Common myeloid progenitor, CD34-positive (primary cell): Measurements from ENCODE around the gene TSSC4.

ENCODE experiments used
- CTCF ChIA-PET: fragments of 350-600 bp; sonication (Branson Sonifier 250); formaldehyde crosslinking; loops from one replicate; lab custom pipeline; 2021; ENCODE audit warnings: antibody characterized with exemption; lab: Charles Lee
- POLR2A ChIA-PET: fragments of 350-600 bp; sonication (Branson Sonifier 250); formaldehyde crosslinking; loops from one replicate; lab custom pipeline; 2021; ENCODE audit warnings: antibody characterized with exemption; lab: Charles Lee
- DNase-seq, 3 donors: peaks; one replicate each; pipeline versions ENCODE4 v3.0.0 to v3.0.0-alpha.2; 2013
- H3K27ac ChIP-seq, 2 experiments: 1 replicate in 1 of 2; 2 replicates in 1 of 2; pipeline ENCODE4 v1.7.0; 2013; ENCODE audit warnings: inconsistent platforms in 2 of 2, low read length in 2 of 2, mild to moderate bottlenecking in 2 of 2, low read depth in 1 of 2, moderate library complexity in 1 of 2; ENCODE audit not compliant: severe bottlenecking in 2 of 2, insufficient read depth in 1 of 2, poor library complexity in 1 of 2
- H3K27me3 ChIP-seq, 5 experiments: replicated peaks in 2 of 5; 1 replicate in 3 of 5; 2 replicates in 2 of 5; pipeline versions ENCODE4 v1.6.1 to v1.7.0; 2013; ENCODE audit warnings: low read length in 4 of 5, mild to moderate bottlenecking in 2 of 5, moderate library complexity in 2 of 5, inconsistent platforms in 1 of 5; ENCODE audit not compliant: insufficient read depth in 5 of 5, control insufficient read depth in 4 of 5
- H3K36me3 ChIP-seq, 4 experiments: 1 replicate in 2 of 4; 2 replicates in 2 of 4; pipeline versions ENCODE4 v1.6.1 to v1.7.0; 2013; ENCODE audit warnings: low read length in 3 of 4, control low read depth in 1 of 4, mild to moderate bottlenecking in 1 of 4; ENCODE audit not compliant: control insufficient read depth in 4 of 4, insufficient read depth in 4 of 4
- H3K4me1 ChIP-seq, 4 experiments: 1 replicate in 3 of 4; 2 replicates in 1 of 4; pipeline versions ENCODE4 v1.6.1 to v1.7.1; 2013; ENCODE audit warnings: low read length in 3 of 4, mild to moderate bottlenecking in 3 of 4, control low read depth in 1 of 4, inconsistent platforms in 1 of 4, moderate library complexity in 1 of 4; ENCODE audit not compliant: control insufficient read depth in 4 of 4, insufficient read depth in 4 of 4; ENCODE audit errors: control extremely low read depth in 1 of 4
- H3K4me3 ChIP-seq, 7 experiments: 1 replicate in 4 of 7; 2 replicates in 3 of 7; pipeline versions ENCODE4 v1.5.1 to v1.7.0; 2013; ENCODE audit warnings: mild to moderate bottlenecking in 7 of 7, low read length in 6 of 7, moderate library complexity in 6 of 7, inconsistent platforms in 2 of 7, low read depth in 2 of 7, control low read depth in 1 of 7; ENCODE audit not compliant: insufficient read depth in 4 of 7, control insufficient read depth in 1 of 7; ENCODE audit errors: extremely low read depth in 1 of 7
- H3K9me3 ChIP-seq, 5 experiments: 1 replicate in 4 of 5; 2 replicates in 1 of 5; pipeline versions ENCODE4 v1.6.1 to v1.7.1; 2013; ENCODE audit warnings: low read length in 4 of 5, mild to moderate bottlenecking in 2 of 5, inconsistent platforms in 1 of 5, low read depth in 1 of 5, moderate library complexity in 1 of 5; ENCODE audit not compliant: control insufficient read depth in 4 of 5, insufficient read depth in 2 of 5; ENCODE audit errors: control extremely low read depth in 1 of 5
- WGBS: methylation state at CpG from one replicate; pipeline ENCODE4 v1.1.5; 2013; ENCODE audit not compliant: insufficient coverage; 5-methylcytosine and 5-hydroxymethylcytosine counted together

The TSSC4 gene

DNA sequence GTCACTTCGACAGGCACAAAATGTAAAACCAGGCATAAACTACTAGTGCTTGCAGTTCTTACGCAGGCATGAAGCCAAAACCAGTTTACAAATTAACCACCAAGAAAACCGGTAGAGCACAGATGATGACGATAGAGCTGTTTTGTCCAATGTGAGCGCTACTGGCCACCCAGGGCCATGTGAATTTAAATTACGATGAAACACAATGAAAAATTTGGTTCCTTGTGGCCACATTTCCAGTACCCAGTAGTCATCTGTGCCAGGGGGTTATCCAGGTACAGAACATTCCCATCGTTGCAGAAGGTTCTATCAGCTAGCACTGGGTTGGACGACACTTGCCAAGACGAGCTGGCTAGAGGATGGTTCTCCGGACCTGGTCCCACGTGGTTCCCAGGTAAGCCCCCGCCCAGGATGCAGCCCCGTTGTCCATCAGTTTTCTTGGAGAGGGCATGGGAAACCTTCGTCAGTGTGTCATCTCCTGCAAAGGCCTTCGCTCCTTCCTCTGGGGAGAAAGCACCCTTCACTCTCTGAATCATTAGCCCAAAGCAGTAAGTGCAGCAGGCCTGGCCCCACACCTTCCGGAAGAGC lies 24.5 kb upstream of the TSSC4 start:
- peaks cover 0 to 26% (median 22%) of the 10 kb centered on the region in 4 experiments for H3K4me1 ChIP-seq
- WGBS = 98% methylated on average over 16 of the region's 16 CpGs
- H3K27ac ChIP-seq = no peak overlapping the region
- H3K36me3 ChIP-seq = peaks cover 0 to 15% (median 8%) of the 10 kb centered on the region in 4 experiments
- H3K27me3 ChIP-seq = no peaks in the 10 kb centered on the region
- POLR2A ChIA-PET = interaction anchor here (0.9 kb wide), 1 partner anchor 71 kb away, joined by 3 read pairs; no protein-coding TSS in a partner anchor
- CTCF ChIA-PET = interaction anchor here (1.2 to 1.8 kb wide), 2 partner anchors 24 to 70 kb away, joined by 4 to 6 read pairs; partner anchors contain the start of gene TSSC4
- no peaks in the 10 kb centered on the region for H3K9me3 ChIP-seq
- no peak overlapping the region for H3K4me3 ChIP-seq
- no peak for DNase-seq

GRCh38 chr11:2376751-2377451 lies 23.6 kb upstream of the TSSC4 start, which contains the start of gene CD81:
CD81 (plus strand) TSS chr11:2377310; CDS start chr11:2377550, 240 bp downstream.
- DNase-seq = peak in 2 of 3 donors; percentile 57 to 64
- 8% methylated on average over 37 of the region's 65 CpGs for WGBS
- Histone ChIP-seq H3K4me3 (peak within 1 kb of the TSS; percentile 67 to 88 (median 79)), H3K9me3 (no peaks in the 10 kb centered on the region), H3K4me1 (peaks cover 0 to 31% (median 27%) of the 10 kb centered on the region in 4 experiments), H3K27me3 (no peaks in the 10 kb centered on the region), H3K36me3 (peaks cover 0 to 21% (median 12%) of the 10 kb centered on the region in 4 experiments), H3K27ac (peak within 1 kb of the TSS; percentile 50 to 78)
- POLR2A ChIA-PET = interaction anchor here (0.7 to 2.3 kb wide), 4 partner anchors 10 to 72 kb away, joined by 3 to 11 read pairs (median 5); partner anchors contain the start of gene TSSC4
- CTCF ChIA-PET = interaction anchor here (1.2 to 1.8 kb wide), 4 partner anchors 9 to 78 kb away, joined by 3 to 6 read pairs (median 4); partner anchors contain the start of gene TSSC4

GRCh38 chr11:2377511-2378443 lies 22.8 kb upstream of the TSSC4 start:
- peaks cover 0 to 39% (median 35%) of the 10 kb centered on the region in 4 experiments for H3K4me1 ChIP-seq
- WGBS = 0% methylated on average over 68 of the region's 88 CpGs
- CTCF ChIA-PET = interaction anchor here (0.7 to 1.4 kb wide), 6 partner anchors 8 to 79 kb away, joined by 3 to 4 read pairs (median 4); no protein-coding TSS in a partner anchor

GRCh38 chr11:2378527-2379210 lies 21.9 kb upstream of the TSSC4 start:
- CTCF ChIA-PET = interaction anchor here (0.9 to 1.4 kb wide), 3 partner anchors 9 to 74 kb away, joined by 3 to 4 read pairs (median 4); no protein-coding TSS in a partner anchor
- Histone ChIP-seq H3K36me3 (peaks cover 0 to 21% (median 12%) of the 10 kb centered on the region in 4 experiments), H3K27ac (peak overlapping the region; percentile 50 to 78), H3K4me1 (peaks cover 0 to 47% (median 44%) of the 10 kb centered on the region in 4 experiments), H3K4me3 (peak overlapping the region; percentile 67 to 88 (median 79)), H3K27me3 (no peaks in the 10 kb centered on the region), H3K9me3 (no peaks in the 10 kb centered on the region)
- DNase-seq = no peak
- 56% methylated on average over 19 of the region's 23 CpGs for WGBS
- POLR2A ChIA-PET = interaction anchor here (0.7 to 2.3 kb wide), 4 partner anchors 21 to 76 kb away, joined by 3 to 11 read pairs (median 6); partner anchors contain the start of gene TSSC4

More at GRCh38 chr11:2377511-2378443, 22.8 kb upstream of the TSSC4 start:
- H3K4me3 ChIP-seq = peak overlapping the region; percentile 67 to 88 (median 79)
- no peaks in the 10 kb centered on the region for H3K27me3 ChIP-seq
- H3K36me3 ChIP-seq = peaks cover 0 to 21% (median 12%) of the 10 kb centered on the region in 4 experiments
- DNase-seq = peak; percentile 38 to 69 (median 65)
- H3K27ac ChIP-seq = peak overlapping the region; percentile 50 to 78
- POLR2A ChIA-PET = interaction anchor here (0.7 to 2.3 kb wide), 4 partner anchors 22 to 75 kb away, joined by 3 to 11 read pairs (median 6); partner anchors contain the start of gene TSSC4
- no peaks in the 10 kb centered on the region for H3K9me3 ChIP-seq

GRCh38 chr11:2379466-2380174 lies 20.9 kb upstream of the TSSC4 start:
- Histone ChIP-seq H3K27ac (no peak overlapping the region), H3K9me3 (no peaks in the 10 kb centered on the region), H3K27me3 (no peaks in the 10 kb centered on the region), H3K4me3 (no peak overlapping the region), H3K36me3 (peaks cover 0 to 21% (median 13%) of the 10 kb centered on the region in 4 experiments), H3K4me1 (peaks cover 0 to 50% (median 45%) of the 10 kb centered on the region in 4 experiments)
- ChIA-PET POLR2A (no interaction called here), CTCF (no interaction called here)
- no peak for DNase-seq
- 99% methylated on average over 8 of the region's 11 CpGs for WGBS
